Cardiac muscle cell (in vitro differentiated cells and primary cell): ENCODE measurements around the gene EIF4B. TPM values are rescaled to one million over a fixed set of nuclear protein-coding genes. Genes with fewer than 3 reads are reported as not detected.

Experiments used
- DNase-seq, 2 donors: peaks; one replicate each; pipeline versions ENCODE4 v3.0.0 to v3.0.0-alpha.2; 2010 to 2017; ENCODE audit warnings: low read depth in 1 of 2, low spot score in 1 of 2
- H3K27ac ChIP-seq: fragments of 200-600 bp; sonication (generic); 2 replicates; pipeline ENCODE4 v1.5.1; 2016
- H3K27me3 ChIP-seq: fragments of 200-600 bp; sonication (generic); 2 replicates; pipeline ENCODE4 v1.6.0; 2016; ENCODE audit warnings: control low read depth
- H3K36me3 ChIP-seq: fragments of 200-600 bp; sonication (generic); 2 replicates; pipeline ENCODE4 v1.5.1; 2016; ENCODE audit warnings: control low read depth
- H3K4me1 ChIP-seq: fragments of 200-600 bp; sonication (generic); 2 replicates; pipeline ENCODE4 v1.8.1; 2017; ENCODE audit warnings: low read depth, mild to moderate bottlenecking, mixed run types
- H3K4me3 ChIP-seq: fragments of 200-600 bp; sonication (generic); 2 replicates; pipeline ENCODE4 v1.5.1; 2016; ENCODE audit warnings: mild to moderate bottlenecking
- H3K9me3 ChIP-seq: fragments of 200-600 bp; sonication (generic); 2 replicates; pipeline ENCODE4 v1.5.1; 2017; ENCODE audit warnings: low read depth, mild to moderate bottlenecking, control low read depth
- polyA plus RNA-seq: library from polyadenylated mRNA; unstranded; fragments of >200 nt; fragmentation: Nextera tagmentation; extraction: Ambion mirVana; gene quantifications from 2 replicates; pipeline ENCODE4 v1.2.1, GENCODE V29; 2016
- total RNA-seq: library from RNA; depleted of rRNA; stranded (reverse); fragments of >200 nt; gene quantifications from 2 replicates; pipeline ENCODE4 v1.2.3, GENCODE V29; 2016
- TF ChIP-seq, protein P1 (sequence below): IDR thresholded peaks from 2 replicates; pipeline ENCODE4 v1.5.1; 2012; ENCODE audit warnings: low read depth, mild to moderate bottlenecking, low read length

EIF4B gene
- total and polyA plus RNA-seq, 2 experiments from 2014 or later: 50.0 to 722 TPM

DNA sequence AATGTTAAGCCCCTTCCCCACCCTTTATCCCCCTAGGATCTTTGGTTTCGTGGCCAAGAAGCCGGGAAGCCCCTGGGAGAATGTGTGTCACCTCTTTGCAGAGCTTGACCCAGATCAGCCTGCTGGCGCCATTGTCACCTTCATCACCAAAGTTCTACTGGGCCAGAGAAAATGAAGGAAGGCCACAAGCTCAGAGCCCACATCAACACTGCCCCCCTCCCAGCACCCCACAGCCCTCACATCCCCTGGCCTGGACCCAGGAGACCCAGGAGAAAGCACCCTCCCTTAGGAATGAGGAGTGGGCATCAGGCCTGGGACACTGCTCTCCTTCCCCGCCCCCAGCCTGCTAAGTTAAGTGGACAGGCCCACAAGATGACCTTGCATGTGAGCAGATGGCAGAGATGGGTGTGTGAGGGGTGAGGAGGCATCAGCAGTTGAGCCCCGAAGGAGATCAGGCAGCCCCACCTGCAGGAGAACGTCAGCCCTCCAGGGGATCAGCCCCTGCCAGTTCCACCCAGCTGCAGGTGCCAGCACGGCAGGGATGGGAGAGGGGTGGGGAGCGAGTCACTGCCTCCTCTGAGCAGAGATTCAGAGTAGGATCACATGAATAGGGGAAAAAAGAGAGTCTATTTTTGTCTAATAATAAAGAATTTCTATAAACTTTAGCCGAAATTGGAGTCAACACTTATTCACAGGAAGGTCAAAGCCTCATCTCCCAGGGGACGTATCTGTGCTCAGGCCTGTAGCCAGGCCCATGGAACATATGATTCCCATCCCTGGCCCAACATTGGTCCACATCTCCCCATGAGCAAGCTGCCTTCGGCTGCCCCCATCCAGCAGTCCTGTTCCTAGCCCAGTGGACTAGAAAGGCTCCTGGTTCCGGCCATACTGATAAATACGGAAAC is 57.7 kb downstream of the EIF4B start:
- Histone ChIP-seq H3K36me3 (no peaks in the 10 kb centered on the region), H3K4me1 (peaks cover 13% of the 10 kb centered on the region), H3K4me3 (no peak overlapping the region), H3K9me3 (no peaks in the 10 kb centered on the region), H3K27ac (no peak overlapping the region), H3K27me3 (no peaks in the 10 kb centered on the region)
- DNase-seq: peak in 1 of 2 donors; percentile 79
- TF ChIP-seq, protein P1, sequence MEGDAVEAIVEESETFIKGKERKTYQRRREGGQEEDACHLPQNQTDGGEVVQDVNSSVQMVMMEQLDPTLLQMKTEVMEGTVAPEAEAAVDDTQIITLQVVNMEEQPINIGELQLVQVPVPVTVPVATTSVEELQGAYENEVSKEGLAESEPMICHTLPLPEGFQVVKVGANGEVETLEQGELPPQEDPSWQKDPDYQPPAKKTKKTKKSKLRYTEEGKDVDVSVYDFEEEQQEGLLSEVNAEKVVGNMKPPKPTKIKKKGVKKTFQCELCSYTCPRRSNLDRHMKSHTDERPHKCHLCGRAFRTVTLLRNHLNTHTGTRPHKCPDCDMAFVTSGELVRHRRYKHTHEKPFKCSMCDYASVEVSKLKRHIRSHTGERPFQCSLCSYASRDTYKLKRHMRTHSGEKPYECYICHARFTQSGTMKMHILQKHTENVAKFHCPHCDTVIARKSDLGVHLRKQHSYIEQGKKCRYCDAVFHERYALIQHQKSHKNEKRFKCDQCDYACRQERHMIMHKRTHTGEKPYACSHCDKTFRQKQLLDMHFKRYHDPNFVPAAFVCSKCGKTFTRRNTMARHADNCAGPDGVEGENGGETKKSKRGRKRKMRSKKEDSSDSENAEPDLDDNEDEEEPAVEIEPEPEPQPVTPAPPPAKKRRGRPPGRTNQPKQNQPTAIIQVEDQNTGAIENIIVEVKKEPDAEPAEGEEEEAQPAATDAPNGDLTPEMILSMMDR: no peak

DNA sequence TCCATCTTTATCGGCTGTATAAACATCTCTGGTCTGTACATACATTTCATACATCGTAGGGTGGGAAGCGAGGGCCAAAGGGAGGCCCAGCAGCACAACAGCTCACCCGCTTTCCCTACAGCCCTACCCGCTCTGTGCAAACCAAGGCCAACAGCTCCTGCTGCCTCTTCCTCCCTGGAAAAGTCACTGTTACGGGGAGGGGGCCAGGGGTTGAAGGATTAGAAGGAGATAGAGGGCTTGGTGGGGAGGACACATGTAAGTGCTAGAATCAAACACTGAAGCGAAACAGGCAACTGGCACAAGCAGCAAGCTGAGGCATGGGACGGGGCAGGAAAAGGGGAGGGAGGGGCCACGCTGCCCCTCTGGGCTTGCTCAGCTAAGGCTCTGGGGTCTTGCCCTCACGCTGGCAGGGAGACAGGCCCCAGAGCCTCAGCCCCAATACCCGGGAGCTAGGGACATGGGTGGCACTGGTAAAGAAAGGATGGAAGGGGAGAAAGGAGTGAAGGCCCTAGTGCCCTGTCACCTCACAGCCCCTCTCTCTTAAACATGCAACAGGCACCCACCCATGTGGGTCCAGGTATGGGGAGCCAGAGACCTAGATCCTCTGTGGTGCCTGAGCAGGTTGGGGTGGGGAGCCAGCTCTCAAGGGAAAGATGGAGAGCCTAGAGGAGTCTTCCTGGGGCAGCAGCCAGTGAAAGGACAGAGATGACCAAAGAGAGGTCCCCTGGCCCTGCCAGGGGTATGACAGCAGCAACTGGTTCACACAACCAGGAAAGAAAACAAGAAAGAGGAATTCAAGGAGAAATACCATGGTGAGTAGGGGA is 58.6 kb downstream of the EIF4B start:
- DNase-seq: peak in 1 of 2 donors; percentile 16
- Histone ChIP-seq H3K9me3 (no peaks in the 10 kb centered on the region), H3K27me3 (no peaks in the 10 kb centered on the region), H3K4me1 (peaks cover 18% of the 10 kb centered on the region), H3K36me3 (no peaks in the 10 kb centered on the region), H3K4me3 (no peak overlapping the region), H3K27ac (no peak overlapping the region)
- TF ChIP-seq, protein P1: no peak

DNA sequence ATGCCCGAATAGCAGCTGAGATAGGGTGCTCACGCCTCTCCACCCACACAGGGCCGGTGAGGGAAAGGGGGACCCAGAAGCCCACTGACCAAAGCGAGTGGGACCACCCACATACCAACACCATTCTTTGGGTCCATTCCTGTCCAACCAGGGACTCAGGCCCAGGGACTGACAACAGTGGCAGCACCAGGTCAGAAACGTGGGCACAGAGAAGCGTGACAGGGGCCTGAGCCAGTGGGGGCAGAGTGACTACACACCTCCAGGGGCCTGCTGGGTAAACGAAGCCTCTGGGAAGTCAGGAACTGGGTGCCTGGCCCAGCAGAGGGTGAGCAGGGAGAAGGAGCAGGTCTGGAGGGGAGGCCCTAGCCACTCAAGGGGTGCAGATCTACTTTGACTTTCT is 59.2 kb downstream of the EIF4B start:
- TF ChIP-seq, protein P1: no peak
- H3K27me3 ChIP-seq: no peaks in the 10 kb centered on the region
- no peaks in the 10 kb centered on the region for H3K36me3 ChIP-seq
- H3K27ac ChIP-seq: no peak overlapping the region
- no peak for DNase-seq
- no peak overlapping the region for H3K4me3 ChIP-seq
- H3K4me1 ChIP-seq: peaks cover 24% of the 10 kb centered on the region
- H3K9me3 ChIP-seq: no peaks in the 10 kb centered on the region

DNA sequence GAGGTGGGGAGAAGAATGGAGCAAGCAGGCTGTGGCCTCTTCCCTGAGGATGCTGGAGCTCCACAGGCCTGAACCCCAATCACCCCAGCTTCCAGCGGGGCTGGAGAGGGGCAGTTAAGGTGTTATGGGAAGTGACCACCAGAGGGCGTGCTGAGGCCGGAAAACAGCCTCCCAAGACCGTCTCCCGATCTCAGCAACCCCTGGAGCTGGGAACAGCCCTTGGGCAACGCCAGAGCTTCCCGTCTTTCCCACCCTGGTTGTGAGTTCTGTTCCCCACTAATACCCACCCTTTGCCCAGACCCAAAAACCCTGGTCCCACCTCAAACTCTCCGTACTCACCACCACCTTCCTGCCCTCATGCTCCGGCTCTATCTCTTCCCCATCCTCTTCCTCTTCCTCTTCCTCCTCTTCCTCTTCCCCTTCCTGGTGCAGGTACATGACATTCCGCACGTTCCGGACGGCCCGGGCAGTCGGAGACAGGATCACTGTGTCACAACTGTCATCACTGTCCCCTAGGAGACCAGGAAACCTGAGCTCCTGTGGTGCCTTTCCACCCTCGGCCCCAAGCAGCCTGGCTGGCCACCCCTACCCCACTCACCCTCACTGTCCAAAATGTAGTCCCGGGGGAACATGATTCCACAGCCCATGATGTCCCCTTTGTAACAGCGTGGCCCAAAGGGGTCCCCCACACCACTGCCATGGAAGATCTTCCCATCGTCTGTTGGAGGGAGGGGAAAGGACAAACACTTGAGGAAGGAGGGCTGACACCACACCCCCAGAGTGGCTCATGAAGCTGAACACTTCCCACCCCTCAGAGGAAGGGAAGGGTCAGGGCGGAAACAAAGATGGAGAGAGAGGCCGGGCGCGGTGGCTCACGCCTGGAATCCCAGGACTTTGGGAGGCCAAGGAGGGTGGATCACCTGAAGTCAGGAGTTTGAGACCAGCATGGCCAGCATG is 60.0 kb downstream of the EIF4B start:
- Histone ChIP-seq H3K27me3 (no peaks in the 10 kb centered on the region), H3K36me3 (no peaks in the 10 kb centered on the region), H3K4me3 (no peak overlapping the region), H3K27ac (no peak overlapping the region), H3K4me1 (peaks cover 32% of the 10 kb centered on the region), H3K9me3 (no peaks in the 10 kb centered on the region)
- DNase-seq: peak; percentile 88 to 89
- TF ChIP-seq, protein P1: peak; percentile 83
